Umbilical cord (tissue), 2 donors: ENCODE results near the gene DNAJC17. TPM values are rescaled to one million over a fixed set of nuclear protein-coding genes. Genes with fewer than 3 reads are reported as not detected.
A peak's percentile ranks its signal among the peaks of the same experiment; 100 is the strongest.

Source experiments
- DNase-seq: peaks from one replicate; pipeline ENCODE4 v3.0.0-alpha.2; 2015; ENCODE audit warnings: low spot score
- total RNA-seq: library from RNA; depleted of rRNA; stranded (reverse); fragments of >200 nt; gene quantifications from one replicate; pipeline ENCODE4 v1.2.3, GENCODE V29; 2014; ENCODE audit warnings: low replicate concordance; ENCODE audit not compliant: insufficient read depth

DNAJC17 gene
- total RNA-seq, 1 donor from 2014 or later, result 10.4 TPM

- no peak for DNase-seq
Measured at GRCh38 chr15:40792394-40792793, 14.9 kb downstream of the DNAJC17 start.

GRCh38 chr15:40790718-40791117 lies 16.6 kb downstream of the DNAJC17 start:
- no peak for DNase-seq

- no peak for DNase-seq
Measured at GRCh38 chr15:40789999-40790398, 17.3 kb downstream of the DNAJC17 start.

DNA sequence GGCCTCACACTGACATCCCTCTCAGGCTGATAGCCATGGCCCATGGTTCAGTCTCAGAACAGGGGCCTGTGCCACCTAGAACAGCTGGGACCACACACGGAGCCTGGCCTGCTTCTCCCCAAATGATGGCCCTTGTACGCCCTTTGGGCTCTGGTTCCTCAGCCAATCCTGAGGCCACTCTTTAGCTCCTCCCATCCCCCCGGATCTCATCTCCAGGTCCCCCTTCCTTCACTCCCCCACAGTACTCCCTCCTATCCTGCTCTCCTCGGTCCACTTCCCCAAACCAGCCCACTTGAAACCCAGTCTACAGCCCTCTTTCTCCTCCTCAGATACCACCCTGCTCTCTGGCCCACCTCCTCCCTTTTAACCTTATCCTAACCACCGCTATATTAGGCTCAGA lies 18.2 kb downstream of the DNAJC17 start:
- no peak for DNase-seq

- DNase-seq, result no peak
Measured at GRCh38 chr15:40787991-40788390, 19.3 kb downstream of the DNAJC17 start.

GRCh38 chr15:40787344-40787841 lies 19.9 kb downstream of the DNAJC17 start:
- DNase-seq, result peak; percentile 42

DNA sequence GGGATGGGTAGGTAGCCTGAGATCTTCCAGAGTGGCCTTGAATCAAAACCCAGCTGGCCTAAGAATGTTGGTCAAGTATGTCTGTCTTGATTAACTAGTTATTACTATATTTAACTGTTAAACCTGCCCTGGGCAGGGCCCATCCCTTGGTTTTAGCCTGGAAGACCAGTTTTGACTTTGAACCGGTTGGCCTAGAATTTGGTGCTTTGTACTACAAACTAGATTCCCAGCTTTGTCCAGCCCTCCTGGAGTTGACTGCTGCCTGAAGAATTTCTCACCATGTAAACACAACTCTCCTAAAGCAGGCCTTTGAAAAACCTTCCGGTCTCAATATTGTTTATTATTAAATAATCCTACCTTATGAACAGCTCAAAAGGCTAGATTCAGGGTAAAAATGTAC lies 21.5 kb downstream of the DNAJC17 start:
- no peak for DNase-seq

GRCh38 chr15:40785164-40785563 lies 22.1 kb downstream of the DNAJC17 start:
- DNase-seq, result no peak

DNA sequence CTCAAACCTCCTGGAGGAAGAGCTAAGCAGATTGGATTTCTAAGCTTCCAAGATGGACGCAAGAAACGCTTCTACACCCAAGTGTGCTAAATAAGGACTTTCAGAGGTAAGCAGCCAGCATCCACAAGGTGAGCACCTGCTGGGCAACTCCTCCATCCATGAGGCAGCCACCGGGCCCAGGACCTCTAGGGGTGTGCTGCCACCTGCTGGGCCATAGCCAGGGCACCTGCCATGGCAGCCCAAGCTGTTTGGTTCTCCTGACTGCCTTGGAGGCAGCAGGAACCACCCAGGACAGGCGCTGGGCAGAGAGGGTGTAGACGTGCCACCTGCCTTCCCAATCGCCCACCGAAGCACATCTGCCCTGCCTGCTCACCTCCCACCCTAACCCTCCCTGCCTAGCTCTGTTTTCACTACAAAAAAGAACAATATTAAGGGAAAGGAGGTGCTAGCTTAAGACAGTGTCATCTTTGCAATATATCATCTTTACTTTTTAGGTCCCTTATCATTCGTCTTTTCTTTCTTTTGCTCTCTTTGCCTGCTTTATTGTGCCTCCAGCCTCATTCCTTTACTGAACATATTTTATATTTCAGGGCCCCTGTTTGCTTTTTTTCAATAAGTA lies 24.6 kb downstream of the DNAJC17 start:
- DNase-seq, result no peak

DNA sequence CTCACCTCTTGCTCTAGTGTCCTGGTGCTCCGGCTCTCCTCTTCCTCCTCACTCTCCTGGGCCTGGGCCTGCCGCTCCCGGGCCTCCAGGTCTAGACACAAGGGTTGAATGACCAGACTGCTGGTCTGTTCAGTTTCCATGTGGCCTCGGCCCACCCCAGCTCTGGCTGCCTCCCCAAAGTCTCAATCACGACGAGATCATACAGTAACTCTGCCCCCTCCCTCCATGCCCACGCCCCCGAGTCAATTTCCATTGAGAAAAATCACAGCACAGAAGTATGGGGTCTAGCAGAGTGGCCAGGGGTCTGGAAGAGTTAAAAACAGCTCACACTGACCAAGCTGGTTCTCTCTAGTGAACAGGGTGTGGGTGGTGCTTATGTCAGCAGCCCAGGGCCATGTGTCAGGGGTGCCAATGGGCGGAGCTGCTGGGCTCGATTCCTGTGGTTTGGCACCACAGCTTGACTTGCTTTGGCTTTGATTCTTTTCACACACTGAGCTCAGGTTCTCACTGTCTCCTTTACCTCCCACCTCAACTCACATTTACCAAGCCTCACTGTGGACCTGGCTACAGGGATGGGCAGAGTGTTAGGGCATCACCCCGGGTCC lies 30.6 kb downstream of the DNAJC17 start:
- DNase-seq, result no peak

DNA sequence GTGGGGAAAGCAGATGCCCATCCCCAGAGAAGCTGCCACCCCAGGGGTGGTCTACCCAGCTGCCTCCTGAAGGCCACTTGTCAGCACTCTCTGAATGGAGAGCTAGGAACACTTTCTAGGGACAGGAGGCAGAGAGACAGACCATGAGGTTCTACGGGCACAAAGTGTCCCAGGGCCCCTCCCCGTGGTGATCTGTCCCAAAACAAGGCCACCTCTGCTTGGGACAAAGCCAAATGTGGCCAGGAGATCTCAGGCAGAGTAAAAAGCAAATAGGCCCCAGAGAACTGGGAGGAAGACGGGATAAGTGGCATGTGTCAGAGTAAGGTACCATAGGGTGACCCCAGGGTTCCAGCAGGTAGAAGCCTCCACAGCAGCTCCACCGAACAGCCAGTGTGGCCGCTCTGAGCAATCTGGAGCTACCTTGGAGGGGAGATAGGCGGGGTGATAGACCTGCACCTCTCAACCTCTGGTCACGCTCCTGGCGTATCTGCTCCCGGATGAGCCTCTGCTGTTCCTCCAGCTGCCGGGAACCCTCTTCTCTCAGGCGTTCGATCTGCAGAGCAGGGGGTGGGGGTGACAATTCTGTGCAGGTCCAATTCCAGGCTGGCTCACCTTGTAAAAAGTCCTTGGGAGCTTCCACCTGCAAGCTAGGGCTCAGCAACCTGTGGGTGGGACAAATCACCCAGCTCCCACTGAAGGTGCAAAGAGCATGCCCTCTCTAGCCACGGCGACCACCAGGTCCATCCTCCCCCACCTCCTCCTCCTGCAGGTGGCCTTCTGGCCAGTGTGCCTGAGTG lies 31.3 kb downstream of the DNAJC17 start:
- DNase-seq, result no peak

- DNase-seq, result no peak
Measured at GRCh38 chr15:40775007-40775406, 32.3 kb downstream of the DNAJC17 start.

DNA sequence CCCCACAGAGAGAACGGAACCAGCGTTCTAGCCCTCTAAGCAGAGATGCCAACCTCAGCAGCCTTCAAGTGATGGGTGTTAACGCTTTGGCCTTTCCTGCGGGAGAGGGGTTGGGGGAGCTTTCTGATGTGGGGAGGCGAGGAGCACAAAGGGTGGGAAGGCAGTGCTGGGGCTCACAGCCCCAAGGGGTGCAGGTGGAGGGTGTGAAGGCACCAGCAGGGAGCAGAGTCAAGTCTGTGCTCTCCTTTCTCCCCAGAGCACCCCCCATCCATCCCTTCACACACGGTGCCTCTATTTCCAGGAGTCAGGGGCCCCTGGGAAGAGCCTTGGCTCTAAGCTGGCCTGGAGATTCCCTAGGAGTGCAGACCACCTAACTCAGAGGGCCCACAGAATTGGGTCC lies 33.4 kb downstream of the DNAJC17 start:
- no peak for DNase-seq

GRCh38 chr15:40773496-40773895 lies 33.8 kb downstream of the DNAJC17 start:
- no peak for DNase-seq

DNA sequence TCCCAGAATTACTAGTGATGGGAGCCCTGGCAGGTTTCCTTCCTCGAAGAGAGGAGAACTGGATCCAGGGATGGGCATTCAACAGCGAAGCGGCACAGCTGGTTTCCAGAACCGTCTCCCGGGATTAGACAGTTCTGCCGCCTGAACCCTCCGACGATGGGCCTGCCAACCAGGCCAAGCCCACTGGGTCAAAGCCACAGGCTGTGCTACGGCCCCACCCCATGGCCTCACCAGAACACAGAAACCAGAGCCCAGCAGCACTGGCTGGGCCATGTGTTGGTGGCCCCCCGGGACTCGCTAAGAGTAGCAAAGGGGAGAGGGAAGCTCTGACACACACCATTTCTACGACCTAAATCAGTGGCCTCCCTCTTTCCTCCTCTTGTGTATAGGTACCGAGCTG lies 35.3 kb downstream of the DNAJC17 start:
- DNase-seq, result no peak

- no peak for DNase-seq
Measured at GRCh38 chr15:40771242-40771641, 36.0 kb downstream of the DNAJC17 start.

DNA sequence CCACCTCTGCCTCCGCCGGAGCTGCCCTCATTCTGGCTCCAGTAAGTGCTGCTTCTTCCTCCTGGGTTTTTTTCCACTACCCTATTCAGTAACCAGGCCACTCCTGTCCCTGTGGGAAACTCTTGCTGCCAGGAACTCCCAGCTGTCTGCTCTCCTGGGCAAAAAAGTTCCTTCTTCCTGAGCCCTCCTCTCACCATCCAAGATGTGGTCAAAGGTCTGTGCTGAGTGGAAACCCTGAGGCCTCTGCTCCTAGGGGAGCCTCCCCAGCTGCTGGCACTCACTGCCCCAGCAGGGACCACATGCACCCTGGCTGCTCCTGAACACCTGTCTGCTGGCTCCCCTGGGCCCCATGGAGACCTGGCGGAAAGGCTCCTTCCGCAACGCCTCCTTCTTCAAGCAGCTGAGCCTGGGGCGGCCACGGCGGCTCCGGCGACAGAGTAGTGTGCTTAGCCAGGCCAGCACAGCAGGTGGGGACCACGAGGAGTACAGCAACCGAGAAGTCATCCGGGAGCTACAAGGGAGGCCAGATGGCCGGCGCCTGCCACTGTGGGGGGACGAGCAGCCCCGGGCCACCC lies 37.0 kb downstream of the DNAJC17 start:
- no peak for DNase-seq

- DNase-seq, result peak; percentile 77
Measured at GRCh38 chr15:40769274-40770146, 37.8 kb downstream of the DNAJC17 start, which contains the start of gene C15orf62. Gene C15orf62 (plus strand): TSS chr15:40769980. CDS start chr15:40770496, 516 bp downstream.

DNA sequence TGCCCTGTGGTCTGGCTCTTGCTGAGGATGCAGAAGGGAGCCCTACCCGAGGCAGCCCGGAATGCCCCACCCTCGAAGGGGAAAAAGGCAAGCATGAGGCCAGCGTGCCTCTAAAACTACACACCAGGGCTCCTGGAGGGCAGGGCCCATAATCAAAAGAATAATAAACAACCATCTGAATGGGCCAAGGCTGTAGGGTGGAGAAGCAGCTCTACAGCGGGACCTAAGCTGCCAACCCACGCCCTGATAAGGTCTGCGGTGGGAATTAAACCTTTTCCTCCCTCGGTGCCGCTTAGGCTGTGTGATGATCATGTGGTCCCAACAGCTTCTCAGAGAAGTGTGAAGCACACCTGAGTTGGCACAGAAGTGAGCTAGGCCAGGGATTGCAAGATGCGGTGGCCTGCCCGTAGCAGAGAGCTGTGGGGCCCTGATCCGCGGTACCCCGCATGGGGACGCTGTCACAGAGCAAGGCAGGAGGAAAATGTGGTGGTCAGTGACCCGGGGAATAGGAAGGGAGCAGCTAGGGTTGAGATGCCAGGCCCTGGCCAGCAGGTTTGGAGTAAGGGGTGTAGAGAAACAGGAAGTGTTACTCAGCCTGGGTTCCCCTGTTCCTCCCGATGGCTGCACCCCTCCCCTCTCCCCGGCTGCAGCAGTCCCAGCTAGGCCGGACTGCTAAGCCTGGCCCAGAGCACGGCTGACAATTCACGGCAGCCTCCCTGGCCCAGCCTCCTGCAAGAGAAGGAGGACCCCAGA lies 38.6 kb downstream of the DNAJC17 start:
- no peak for DNase-seq

GRCh38 chr15:40767838-40768500 lies 39.3 kb downstream of the DNAJC17 start:
- DNase-seq, result no peak
